ENCODE results near the gene NCF2.

DNA sequence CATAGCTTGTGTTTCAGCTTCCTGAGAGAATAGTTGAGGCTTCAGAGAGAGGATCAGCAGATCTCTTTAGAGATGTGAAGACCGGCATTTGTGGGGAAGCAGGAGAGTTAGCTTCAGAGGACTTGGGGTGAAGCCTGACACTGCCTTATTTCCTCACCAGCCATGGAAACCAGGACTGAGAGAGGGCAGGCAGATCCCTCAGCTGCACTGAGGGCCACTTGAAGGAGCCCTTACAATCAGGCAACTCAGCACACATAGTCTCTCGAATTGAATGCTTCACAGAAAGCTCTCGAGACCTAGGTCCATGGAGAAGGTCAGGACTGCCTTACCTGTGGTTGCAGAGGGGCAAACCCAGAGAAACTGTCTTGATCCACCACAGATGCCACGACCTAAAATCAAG lies 19.8 kb downstream of the NCF2 start:
- TF ChIP-seq, protein P1, sequence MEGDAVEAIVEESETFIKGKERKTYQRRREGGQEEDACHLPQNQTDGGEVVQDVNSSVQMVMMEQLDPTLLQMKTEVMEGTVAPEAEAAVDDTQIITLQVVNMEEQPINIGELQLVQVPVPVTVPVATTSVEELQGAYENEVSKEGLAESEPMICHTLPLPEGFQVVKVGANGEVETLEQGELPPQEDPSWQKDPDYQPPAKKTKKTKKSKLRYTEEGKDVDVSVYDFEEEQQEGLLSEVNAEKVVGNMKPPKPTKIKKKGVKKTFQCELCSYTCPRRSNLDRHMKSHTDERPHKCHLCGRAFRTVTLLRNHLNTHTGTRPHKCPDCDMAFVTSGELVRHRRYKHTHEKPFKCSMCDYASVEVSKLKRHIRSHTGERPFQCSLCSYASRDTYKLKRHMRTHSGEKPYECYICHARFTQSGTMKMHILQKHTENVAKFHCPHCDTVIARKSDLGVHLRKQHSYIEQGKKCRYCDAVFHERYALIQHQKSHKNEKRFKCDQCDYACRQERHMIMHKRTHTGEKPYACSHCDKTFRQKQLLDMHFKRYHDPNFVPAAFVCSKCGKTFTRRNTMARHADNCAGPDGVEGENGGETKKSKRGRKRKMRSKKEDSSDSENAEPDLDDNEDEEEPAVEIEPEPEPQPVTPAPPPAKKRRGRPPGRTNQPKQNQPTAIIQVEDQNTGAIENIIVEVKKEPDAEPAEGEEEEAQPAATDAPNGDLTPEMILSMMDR (IDR thresholded peaks at IDR 0.05): no peak
- TF ChIP-seq EZH2 (IDR thresholded peaks at IDR 0.05; ENCODE audit: borderline replicate concordance, insufficient read depth, low read depth, low read length, poor library complexity, severe bottlenecking): no peak

Measured in B cell (primary cell).